ENCODE data around the gene WBP4.

GRCh38 chr13:41127701-41128100 lies 66.4 kb downstream of the WBP4 start:
- TF ChIP-seq ARID1B (IDR thresholded peaks at IDR 0.05) = no peak
- no peak for TF ChIP-seq ZNF76 (CRISPR knock-in tag; IDR thresholded peaks at IDR 0.05; ENCODE audit: borderline replicate concordance)
- TF ChIP-seq HDAC2 (IDR thresholded peaks at IDR 0.05) = no peak
- TF ChIP-seq NBN (IDR thresholded peaks at IDR 0.05; ENCODE audit: low read depth) = no peak
- no peak for TF ChIP-seq ZNF324 (CRISPR knock-in tag; IDR thresholded peaks at IDR 0.05)
- TF ChIP-seq MAFG (tag; conservative IDR thresholded peaks at IDR 0.05) = no peak
- no peak for TF ChIP-seq KLF1 (tag; IDR thresholded peaks at IDR 0.05)
- no peak for TF ChIP-seq POLR2A (conservative IDR thresholded peaks at IDR 0.05)
- no peak for TF ChIP-seq FOXM1 (IDR thresholded peaks at IDR 0.05; ENCODE audit: low read depth)
- no peak for TF ChIP-seq FOXM1 (CRISPR knock-in tag; IDR thresholded peaks at IDR 0.05; ENCODE audit: low read depth)

All from K562 (cell line).